PC-9 (cell line): Measurements from ENCODE around the gene DZIP1.

Experiments used
- CTCF ChIP-seq: fragments of 200-600 bp; sonication (generic); conservative IDR thresholded peaks from 2 replicates; pipeline ENCODE4 v1.6.1; 2017; ENCODE audit warnings: mixed run types, antibody characterized with exemption, mild to moderate bottlenecking, moderate library complexity
- EZH2 ChIP-seq: fragments of 200-600 bp; sonication (generic); IDR thresholded peaks from 2 replicates; pipeline ENCODE4 v1.8.0; 2017; ENCODE audit warnings: antibody characterized with exemption, low read depth

- TF ChIP-seq CTCF (no peak), EZH2 (no peak)
Measured at GRCh38 chr13:95530178-95530577, 114.3 kb downstream of the DZIP1 start.
